T-cell (primary cell): Measurements from ENCODE around the gene AGPAT2. TPM values are rescaled to one million over a fixed set of nuclear protein-coding genes. Genes with fewer than 3 reads are reported as not detected.
A peak's percentile ranks its signal among the peaks of the same experiment; 100 is the strongest.

Source experiments
- ATAC-seq, 4 experiments: fragments of 200-7000 bp in 3 of 4; fragments of 150-1000 bp in 1 of 4; cut with Tn5 transposase; replicated peaks in 1 of 4; 1 replicate in 3 of 4; 2 replicates in 1 of 4; pipeline ENCODE4 v1.10.0; 2021; ENCODE audit warnings: moderate library complexity in 3 of 4, mild to moderate bottlenecking in 2 of 4, moderate number of reproducible peaks in 1 of 4
- CTCF ChIA-PET, 2 donors: fragments of 300-600 bp; sonication (Branson Sonifier 250); formaldehyde crosslinking; loops; one replicate each; lab custom pipeline; 2022; ENCODE audit warnings: antibody characterized with exemption in 2 of 2; lab: Charles Lee
- POLR2A ChIA-PET, 2 donors: fragments of 300-600 bp; sonication (Branson Sonifier 250); formaldehyde crosslinking; loops; one replicate each; lab custom pipeline; 2022; ENCODE audit warnings: antibody characterized with exemption in 2 of 2; lab: Charles Lee
- DNase-seq, 35 experiments: peaks; one replicate each; pipeline versions ENCODE4 v3.0.0 to v3.0.0-alpha.2; 2013 to 2023
- H3K27ac ChIP-seq: one replicate; pipeline ENCODE4 v1.5.1; 2013; ENCODE audit warnings: low read length
- H3K27me3 ChIP-seq, 2 experiments: replicated peaks in 1 of 2; 1 replicate in 1 of 2; 2 replicates in 1 of 2; pipeline versions ENCODE4 v1.6.1 to v1.7.0; 2013; ENCODE audit warnings: low read length in 1 of 2, mixed read lengths in 1 of 2; ENCODE audit not compliant: control insufficient read depth in 2 of 2, insufficient read depth in 2 of 2; ENCODE audit errors: extremely low read depth in 1 of 2
- H3K36me3 ChIP-seq, 2 donors: 1 replicate in 1 of 2; 2 replicates in 1 of 2; pipeline versions ENCODE4 v1.6.1 to v1.7.0; 2013; ENCODE audit warnings: low read length in 1 of 2; ENCODE audit not compliant: control insufficient read depth in 2 of 2, insufficient read depth in 1 of 2; ENCODE audit errors: extremely low read depth in 1 of 2
- H3K4me1 ChIP-seq, 2 experiments: 1 replicate in 1 of 2; 2 replicates in 1 of 2; pipeline versions ENCODE4 v1.6.1 to v1.7.0; 2013; ENCODE audit warnings: low read length in 2 of 2, mixed read lengths in 1 of 2; ENCODE audit not compliant: insufficient read depth in 2 of 2, control insufficient read depth in 1 of 2; ENCODE audit errors: extremely low read depth in 1 of 2
- H3K4me3 ChIP-seq, 2 donors: 1 replicate in 1 of 2; 2 replicates in 1 of 2; pipeline versions ENCODE4 v1.5.1 to v1.7.0; 2013; ENCODE audit warnings: mild to moderate bottlenecking in 2 of 2, low read length in 1 of 2, moderate library complexity in 1 of 2; ENCODE audit not compliant: control insufficient read depth in 1 of 2; ENCODE audit errors: extremely low read depth in 1 of 2
- H3K9me3 ChIP-seq: 2 replicates; pipeline ENCODE4 v1.7.0; 2013
- H3K27ac Mint-ChIP-seq, 2 donors: one replicate each; pipeline ENCODE4 v1.8.0; 2020 to 2021; ENCODE audit warnings: mild to moderate bottlenecking in 2 of 2, mixed read lengths in 2 of 2
- H3K27me3 Mint-ChIP-seq, 2 donors: one replicate each; pipeline ENCODE4 v1.8.0; 2021 to 2022; ENCODE audit warnings: mixed read lengths in 2 of 2
- H3K36me3 Mint-ChIP-seq: one replicate; pipeline ENCODE4 v1.8.0; 2021; ENCODE audit warnings: mixed read lengths
- H3K4me1 Mint-ChIP-seq, 3 donors: one replicate each; pipeline ENCODE4 v1.8.0; 2020 to 2022; ENCODE audit warnings: mixed read lengths in 3 of 3, mild to moderate bottlenecking in 1 of 3
- H3K4me3 Mint-ChIP-seq, 3 donors: one replicate each; pipeline ENCODE4 v1.8.0; 2020 to 2022; ENCODE audit warnings: mild to moderate bottlenecking in 3 of 3, mixed read lengths in 3 of 3, moderate library complexity in 3 of 3
- H3K9me3 Mint-ChIP-seq, 3 donors: one replicate each; pipeline ENCODE4 v1.8.0; 2020 to 2022; ENCODE audit warnings: mixed read lengths in 3 of 3
- WGBS: methylation state at CpG from one replicate; pipeline ENCODE4 v1.1.5; 2013; ENCODE audit warnings: missing lambda C conversion rate; ENCODE audit not compliant: insufficient coverage; 5-methylcytosine and 5-hydroxymethylcytosine counted together
- total RNA-seq, 35 experiments: library from RNA in 6 of 35; stranded (reverse) in 6 of 35; fragments of 120-200 nt in 1 of 35; gene quantifications; one replicate each; pipeline versions ENCODE4 v1.2.1 to v1.2.4 and lab custom pipeline; 2013 to 2026

The AGPAT2 gene
- total RNA-seq, 5 donors from 2014 or later (not counting 1 experiment from before 2014, with no cell fraction given), result 6.5 to 13.0 (median 12.1) TPM

GRCh38 chr9:136696502-136696901 lies 9.2 kb upstream of the AGPAT2 start:
- POLR2A ChIA-PET, result no interaction called here

GRCh38 chr9:136695955-136696354 lies 8.7 kb upstream of the AGPAT2 start:
- peaks cover 0 to 19% of the 10 kb centered on the region in 2 donors for H3K27me3 Mint-ChIP-seq
- Histone ChIP-seq H3K9me3 (no peaks in the 10 kb centered on the region), H3K4me1 (peaks cover 0 to 19% of the 10 kb centered on the region in 2 experiments), H3K27me3 (peaks cover 0 to 73% of the 10 kb centered on the region in 2 experiments), H3K4me3 (no peak overlapping the region), H3K36me3 (no peaks in the 10 kb centered on the region), H3K27ac (no peak overlapping the region)
- H3K9me3 Mint-ChIP-seq, result no peaks in the 10 kb centered on the region
- ATAC-seq (no peak), DNase-seq (peak in 1 of 35 experiments; percentile 34)
- no peak overlapping the region for H3K27ac Mint-ChIP-seq
- ChIA-PET CTCF (no interaction called here), POLR2A (no interaction called here)
- H3K4me3 Mint-ChIP-seq, result peak overlapping the region in 1 of 3 donors; percentile 23
- H3K4me1 Mint-ChIP-seq, result peaks cover 7 to 13% (median 7%) of the 10 kb centered on the region in 3 donors
- 58% methylated on average over 19 of the region's 23 CpGs for WGBS
- no peaks in the 10 kb centered on the region for H3K36me3 Mint-ChIP-seq

More at GRCh38 chr9:136696502-136696901, 9.2 kb upstream of the AGPAT2 start:
- H3K36me3 ChIP-seq, result no peaks in the 10 kb centered on the region
- H3K27me3 ChIP-seq, result peaks cover 0 to 73% of the 10 kb centered on the region in 2 experiments
- Mint-ChIP-seq H3K4me3 (peak overlapping the region in 1 of 3 donors; percentile 23), H3K27me3 (peaks cover 0 to 19% of the 10 kb centered on the region in 2 donors), H3K27ac (no peak overlapping the region), H3K36me3 (no peaks in the 10 kb centered on the region), H3K9me3 (no peaks in the 10 kb centered on the region), H3K4me1 (peaks cover 12 to 19% (median 13%) of the 10 kb centered on the region in 3 donors)
- CTCF ChIA-PET, result no interaction called here
- no peaks in the 10 kb centered on the region for H3K9me3 ChIP-seq
- ATAC-seq (no peak), DNase-seq (no peak)
- no peak overlapping the region for H3K27ac ChIP-seq
- 34% methylated on average over 6 of the region's 9 CpGs for WGBS
- no peak overlapping the region for H3K4me3 ChIP-seq
- H3K4me1 ChIP-seq, result peaks cover 0 to 24% of the 10 kb centered on the region in 2 experiments

GRCh38 chr9:136695435-136695895 lies 8.2 kb upstream of the AGPAT2 start:
- H3K4me3 ChIP-seq, result no peak overlapping the region
- ChIA-PET POLR2A (no interaction called here), CTCF (no interaction called here)
- no peaks in the 10 kb centered on the region for H3K9me3 ChIP-seq
- no peaks in the 10 kb centered on the region for H3K36me3 ChIP-seq
- 70% methylated on average over 6 of the region's 10 CpGs for WGBS
- Mint-ChIP-seq H3K9me3 (no peaks in the 10 kb centered on the region), H3K4me1 (peaks cover 4 to 9% (median 4%) of the 10 kb centered on the region in 3 donors), H3K27ac (no peak overlapping the region), H3K36me3 (no peaks in the 10 kb centered on the region), H3K4me3 (no peak overlapping the region), H3K27me3 (peaks cover 0 to 19% of the 10 kb centered on the region in 2 donors)
- peaks cover 0 to 73% of the 10 kb centered on the region in 2 experiments for H3K27me3 ChIP-seq
- ATAC-seq, result no peak
- no peak overlapping the region for H3K27ac ChIP-seq
- H3K4me1 ChIP-seq, result peaks cover 0 to 14% of the 10 kb centered on the region in 2 experiments
- DNase-seq, result no peak

- H3K4me1 Mint-ChIP-seq, result peaks cover 0 to 5% (median 0%) of the 10 kb centered on the region in 3 donors
- no peak overlapping the region for H3K27ac ChIP-seq
- H3K27me3 ChIP-seq, result peaks cover 0 to 69% of the 10 kb centered on the region in 2 experiments
- ChIA-PET CTCF (interaction anchor here in 1 of 2 donors (0.6 kb wide), 1 partner anchor 193 kb away, joined by 3 read pairs; no protein-coding TSS in a partner anchor), POLR2A (no interaction called here)
- H3K27ac Mint-ChIP-seq, result no peak overlapping the region
- no peaks in the 10 kb centered on the region for H3K9me3 ChIP-seq
- H3K4me3 Mint-ChIP-seq, result no peak overlapping the region
- WGBS, result 80% methylated on average over 1 of the region's 11 CpGs
- H3K27me3 Mint-ChIP-seq, result peaks cover 0 to 22% of the 10 kb centered on the region in 2 donors
- ATAC-seq (no peak), DNase-seq (no peak)
- no peak overlapping the region for H3K4me3 ChIP-seq
- no peaks in the 10 kb centered on the region for H3K36me3 ChIP-seq
- H3K9me3 Mint-ChIP-seq, result no peaks in the 10 kb centered on the region
- no peaks in the 10 kb centered on the region for H3K36me3 Mint-ChIP-seq
- peaks cover 0 to 9% of the 10 kb centered on the region in 2 experiments for H3K4me1 ChIP-seq
These were observed 7.6 kb upstream of the AGPAT2 start for GRCh38 chr9:136694872-136695247.

DNA sequence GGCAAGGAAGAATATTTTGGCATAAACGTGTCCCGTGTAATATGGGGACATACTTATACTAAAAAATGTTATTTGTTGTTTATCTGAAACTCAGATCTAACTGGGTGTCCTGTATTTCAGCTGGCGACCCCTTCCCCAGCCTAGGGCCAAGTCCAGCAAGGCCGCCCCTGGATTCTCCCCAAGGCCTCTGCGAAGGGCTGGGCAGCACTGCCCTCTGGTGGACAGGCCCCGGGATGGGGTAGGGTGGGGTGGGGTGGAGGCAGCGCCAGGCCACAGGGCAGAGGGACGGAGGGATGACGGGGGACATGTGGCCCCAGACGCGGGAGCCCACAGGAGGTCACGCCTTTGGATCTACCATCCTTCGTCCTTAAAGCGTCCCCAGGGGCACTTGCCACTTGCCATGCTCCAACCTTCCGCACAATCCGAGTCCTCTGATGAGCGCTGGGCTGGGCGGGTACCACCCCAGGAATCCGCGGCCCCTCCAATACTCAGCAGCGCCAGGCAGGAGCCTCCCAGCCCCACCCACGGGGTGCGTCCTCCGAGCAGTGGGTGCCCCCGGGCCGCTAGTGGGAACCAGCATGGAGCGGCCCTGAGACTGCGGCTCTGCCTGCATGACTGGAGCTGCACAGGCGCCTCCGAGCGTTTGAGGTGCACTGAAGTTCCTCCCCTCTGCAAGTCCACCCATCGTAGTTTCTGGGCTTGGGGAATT lies 7.1 kb upstream of the AGPAT2 start:
- no peak overlapping the region for H3K4me3 ChIP-seq
- ATAC-seq (peak in 1 of 4 experiments; percentile 55), DNase-seq (peak in 3 of 35 experiments; percentile 13 to 49 (median 26))
- Mint-ChIP-seq H3K9me3 (no peaks in the 10 kb centered on the region), H3K4me1 (peaks cover 0 to 5% (median 0%) of the 10 kb centered on the region in 3 donors), H3K27ac (no peak overlapping the region), H3K4me3 (no peak overlapping the region), H3K36me3 (no peaks in the 10 kb centered on the region), H3K27me3 (peaks cover 0 to 26% of the 10 kb centered on the region in 2 donors)
- POLR2A ChIA-PET, result no interaction called here
- H3K36me3 ChIP-seq, result no peaks in the 10 kb centered on the region
- H3K27ac ChIP-seq, result no peak overlapping the region
- H3K9me3 ChIP-seq, result no peaks in the 10 kb centered on the region
- peaks cover 0 to 9% of the 10 kb centered on the region in 2 experiments for H3K4me1 ChIP-seq
- 76% methylated on average over 24 of the region's 32 CpGs for WGBS
- H3K27me3 ChIP-seq, result peaks cover 0 to 64% of the 10 kb centered on the region in 2 experiments
- CTCF ChIA-PET, result interaction anchor here in 1 of 2 donors (0.6 kb wide), 1 partner anchor 194 kb away, joined by 3 read pairs; no protein-coding TSS in a partner anchor

DNA sequence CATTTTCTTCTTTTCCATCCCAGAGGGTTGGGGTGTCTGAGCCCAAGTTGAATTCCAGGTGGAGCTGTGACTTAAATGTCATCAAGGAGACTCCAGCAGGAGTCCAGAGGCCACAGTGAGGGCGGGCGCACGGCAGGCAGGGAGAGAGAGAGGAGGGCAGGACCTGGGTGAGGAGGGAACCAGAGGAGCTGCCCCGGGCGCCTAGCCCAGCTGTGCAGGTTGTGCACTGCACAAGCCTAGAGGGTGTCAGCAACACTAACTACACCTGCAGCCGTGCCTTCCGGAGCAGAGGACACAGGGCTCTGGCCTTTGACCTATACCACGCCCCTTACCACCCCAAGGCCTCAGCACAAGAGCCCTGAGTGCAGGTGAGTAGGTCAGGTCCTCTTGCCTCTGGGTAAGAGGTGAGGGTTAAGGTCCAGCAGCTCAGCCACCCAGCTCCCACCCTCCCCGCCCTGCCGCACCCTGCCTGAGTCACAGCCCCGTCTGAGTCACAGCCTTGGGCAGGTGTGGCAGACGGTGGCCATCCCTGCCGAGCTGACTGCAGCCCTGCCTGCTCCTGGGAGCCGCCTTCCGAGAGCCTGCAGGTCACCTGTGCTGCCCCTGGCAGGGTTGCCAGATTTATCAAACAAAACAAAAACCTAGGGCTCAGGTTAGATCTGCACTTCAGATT lies 6.4 kb upstream of the AGPAT2 start:
- peaks cover 0 to 9% of the 10 kb centered on the region in 2 experiments for H3K4me1 ChIP-seq
- ATAC-seq, result peak in 1 of 4 experiments; percentile 33
- Mint-ChIP-seq H3K27me3 (peaks cover 0 to 25% of the 10 kb centered on the region in 2 donors), H3K9me3 (no peaks in the 10 kb centered on the region), H3K27ac (no peak overlapping the region), H3K4me1 (peaks cover 0 to 5% (median 2%) of the 10 kb centered on the region in 3 donors), H3K36me3 (no peaks in the 10 kb centered on the region), H3K4me3 (no peak overlapping the region)
- CTCF ChIA-PET, result no interaction called here
- no peak overlapping the region for H3K27ac ChIP-seq
- no peak for DNase-seq
- no peaks in the 10 kb centered on the region for H3K9me3 ChIP-seq
- H3K36me3 ChIP-seq, result no peaks in the 10 kb centered on the region
- POLR2A ChIA-PET, result no interaction called here
- H3K27me3 ChIP-seq, result peaks cover 0 to 62% of the 10 kb centered on the region in 2 experiments
- no peak overlapping the region for H3K4me3 ChIP-seq
- 73% methylated on average over 8 of the region's 15 CpGs for WGBS
